ENCODE results near the gene INPP5A.

GRCh38 chr10:132641401-132641800, 103.8 kb downstream of the INPP5A start:
- TF ChIP-seq POLR2A (IDR thresholded peaks at IDR 0.05) (no peak), CTCF (IDR thresholded peaks at IDR 0.05) (no peak)

Data from transverse colon (tissue), 3 donors.